ENCODE results near the gene SH3PXD2B.

DNA sequence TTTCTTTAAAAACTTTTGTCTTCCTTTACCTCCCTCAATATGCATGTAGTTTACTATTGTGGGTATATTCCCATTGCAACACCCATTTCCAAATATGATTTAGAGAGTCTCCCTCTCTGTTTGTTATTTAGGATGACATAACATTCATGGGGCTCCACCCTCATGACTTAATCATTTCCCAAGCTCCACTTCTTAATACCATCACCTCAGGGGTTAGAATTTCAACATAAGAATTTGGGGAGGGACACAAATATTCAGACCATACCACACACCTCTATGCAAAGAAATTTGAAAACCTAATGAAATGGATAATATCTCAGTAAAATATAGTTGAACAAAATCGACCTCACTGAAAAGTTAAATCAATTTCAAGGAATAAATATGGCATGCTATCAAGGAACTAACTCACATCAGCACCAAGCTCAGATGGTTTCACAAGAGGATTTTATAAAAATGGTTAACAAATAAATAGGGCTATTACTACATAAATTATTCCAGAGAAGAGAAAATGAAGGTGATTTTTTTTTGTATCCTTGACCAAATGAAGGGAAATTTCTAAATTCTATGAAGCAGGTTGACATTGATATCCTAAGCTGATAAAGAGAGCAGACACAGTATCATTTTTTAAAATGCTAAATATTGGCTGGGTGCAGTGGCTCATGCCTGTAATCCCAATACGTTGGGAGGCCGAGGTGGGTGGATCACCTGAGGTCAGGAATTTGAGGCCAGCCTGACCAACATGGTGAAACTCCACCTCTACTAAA is 150.6 kb downstream of the SH3PXD2B start:
- TF ChIP-seq TAF1 (IDR thresholded peaks at IDR 0.05; ENCODE audit: borderline replicate concordance, insufficient read depth, low read length) (no peak), SIN3A (IDR thresholded peaks at IDR 0.05; ENCODE audit: borderline replicate concordance, insufficient read depth, low read length) (no peak)
- TF ChIP-seq, protein P1, sequence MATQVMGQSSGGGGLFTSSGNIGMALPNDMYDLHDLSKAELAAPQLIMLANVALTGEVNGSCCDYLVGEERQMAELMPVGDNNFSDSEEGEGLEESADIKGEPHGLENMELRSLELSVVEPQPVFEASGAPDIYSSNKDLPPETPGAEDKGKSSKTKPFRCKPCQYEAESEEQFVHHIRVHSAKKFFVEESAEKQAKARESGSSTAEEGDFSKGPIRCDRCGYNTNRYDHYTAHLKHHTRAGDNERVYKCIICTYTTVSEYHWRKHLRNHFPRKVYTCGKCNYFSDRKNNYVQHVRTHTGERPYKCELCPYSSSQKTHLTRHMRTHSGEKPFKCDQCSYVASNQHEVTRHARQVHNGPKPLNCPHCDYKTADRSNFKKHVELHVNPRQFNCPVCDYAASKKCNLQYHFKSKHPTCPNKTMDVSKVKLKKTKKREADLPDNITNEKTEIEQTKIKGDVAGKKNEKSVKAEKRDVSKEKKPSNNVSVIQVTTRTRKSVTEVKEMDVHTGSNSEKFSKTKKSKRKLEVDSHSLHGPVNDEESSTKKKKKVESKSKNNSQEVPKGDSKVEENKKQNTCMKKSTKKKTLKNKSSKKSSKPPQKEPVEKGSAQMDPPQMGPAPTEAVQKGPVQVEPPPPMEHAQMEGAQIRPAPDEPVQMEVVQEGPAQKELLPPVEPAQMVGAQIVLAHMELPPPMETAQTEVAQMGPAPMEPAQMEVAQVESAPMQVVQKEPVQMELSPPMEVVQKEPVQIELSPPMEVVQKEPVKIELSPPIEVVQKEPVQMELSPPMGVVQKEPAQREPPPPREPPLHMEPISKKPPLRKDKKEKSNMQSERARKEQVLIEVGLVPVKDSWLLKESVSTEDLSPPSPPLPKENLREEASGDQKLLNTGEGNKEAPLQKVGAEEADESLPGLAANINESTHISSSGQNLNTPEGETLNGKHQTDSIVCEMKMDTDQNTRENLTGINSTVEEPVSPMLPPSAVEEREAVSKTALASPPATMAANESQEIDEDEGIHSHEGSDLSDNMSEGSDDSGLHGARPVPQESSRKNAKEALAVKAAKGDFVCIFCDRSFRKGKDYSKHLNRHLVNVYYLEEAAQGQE (IDR thresholded peaks at IDR 0.05; ENCODE audit: insufficient read depth in 1 of 2, low read depth in 2 of 2, low read length in 2 of 2), result no peak

Data from PFSK-1 (cell line).